Right lobe of liver (tissue), 4 donors: Measurements from ENCODE around the gene MTHFR.

Experiments used
- CTCF ChIP-seq, 4 donors: fragments of 200-600 bp in 3 of 4; fragments of 450-650 bp in 1 of 4; IDR thresholded peaks; one replicate each; pipeline versions ENCODE4 v1.5.1 to v1.8.0; 2016 to 2022; ENCODE audit warnings: antibody characterized with exemption in 4 of 4, mild to moderate bottlenecking in 2 of 4
- POLR2A ChIP-seq: fragments of 450-650 bp; IDR thresholded peaks from one replicate; pipeline ENCODE4 v1.6.1; 2017; ENCODE audit warnings: antibody characterized with exemption, mild to moderate bottlenecking
- donor health status: DM: no; HTN: no; CAD: no.
- donor health status: DM: no; HTN: no; CAD: no.
- donor health status: DM: no; HTN: yes; CAD: no.

- TF ChIP-seq CTCF (IDR thresholded peaks at IDR 0.05) = no peak
- no peak for TF ChIP-seq POLR2A
Measured at GRCh38 chr1:11784256-11784992, 21.3 kb downstream of the MTHFR start.
